Measurements from ENCODE around the gene AQP4.

AQP4 gene

DNA sequence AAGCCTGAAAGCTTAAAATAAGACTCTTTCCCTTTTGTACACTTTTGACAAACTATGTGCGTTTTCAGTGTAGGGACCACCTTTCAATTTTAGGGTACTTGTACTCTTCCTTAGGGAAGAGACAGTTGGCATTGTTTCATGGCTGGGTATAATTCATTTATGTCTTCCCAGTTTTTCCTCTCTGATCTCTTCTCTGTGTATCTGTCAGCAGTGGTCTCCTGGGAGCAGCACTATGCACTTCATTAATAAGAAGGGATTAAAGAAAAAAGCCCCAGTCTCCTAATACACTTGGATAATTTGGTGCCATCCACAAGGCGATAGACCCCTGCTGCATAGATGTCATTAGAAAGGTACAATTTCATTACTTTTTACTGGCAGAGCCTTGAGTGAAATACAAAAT, 12.1 kb downstream of the AQP4 start:
- TF ChIP-seq, protein P1, sequence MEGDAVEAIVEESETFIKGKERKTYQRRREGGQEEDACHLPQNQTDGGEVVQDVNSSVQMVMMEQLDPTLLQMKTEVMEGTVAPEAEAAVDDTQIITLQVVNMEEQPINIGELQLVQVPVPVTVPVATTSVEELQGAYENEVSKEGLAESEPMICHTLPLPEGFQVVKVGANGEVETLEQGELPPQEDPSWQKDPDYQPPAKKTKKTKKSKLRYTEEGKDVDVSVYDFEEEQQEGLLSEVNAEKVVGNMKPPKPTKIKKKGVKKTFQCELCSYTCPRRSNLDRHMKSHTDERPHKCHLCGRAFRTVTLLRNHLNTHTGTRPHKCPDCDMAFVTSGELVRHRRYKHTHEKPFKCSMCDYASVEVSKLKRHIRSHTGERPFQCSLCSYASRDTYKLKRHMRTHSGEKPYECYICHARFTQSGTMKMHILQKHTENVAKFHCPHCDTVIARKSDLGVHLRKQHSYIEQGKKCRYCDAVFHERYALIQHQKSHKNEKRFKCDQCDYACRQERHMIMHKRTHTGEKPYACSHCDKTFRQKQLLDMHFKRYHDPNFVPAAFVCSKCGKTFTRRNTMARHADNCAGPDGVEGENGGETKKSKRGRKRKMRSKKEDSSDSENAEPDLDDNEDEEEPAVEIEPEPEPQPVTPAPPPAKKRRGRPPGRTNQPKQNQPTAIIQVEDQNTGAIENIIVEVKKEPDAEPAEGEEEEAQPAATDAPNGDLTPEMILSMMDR (IDR thresholded peaks at IDR 0.05; ENCODE audit: low read depth, low read length, missing control alignments), result no peak
- H3K4me3 ChIP-seq (replicated peaks; ENCODE audit: low read depth, low read length), result no peak overlapping the region
- no peak for DNase-seq (ENCODE audit: extremely low read depth, low read depth)

DNA sequence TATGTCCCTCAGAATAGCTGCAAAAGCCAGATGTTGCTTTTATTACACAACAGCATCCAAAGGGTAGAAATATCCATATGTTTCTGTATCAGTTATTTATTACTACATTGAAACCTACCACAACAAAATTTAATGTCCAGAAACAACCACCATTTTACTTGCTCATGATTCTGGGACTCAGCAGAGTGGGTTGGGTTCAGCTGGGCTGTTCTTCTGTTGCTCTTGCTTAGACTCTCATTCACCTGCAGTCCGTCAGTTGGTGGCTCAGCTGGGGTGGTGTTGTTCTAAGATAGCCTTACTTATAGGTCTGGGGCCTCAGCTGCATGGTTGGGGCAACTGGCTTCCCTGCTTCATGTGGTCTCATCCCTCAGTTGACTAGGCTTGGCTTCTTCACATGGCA, 21.7 kb downstream of the AQP4 start:
- TF ChIP-seq, protein P1 (IDR thresholded peaks at IDR 0.05; ENCODE audit: low read depth, low read length, missing control alignments), result no peak
- no peak for DNase-seq (ENCODE audit: extremely low read depth, low read depth)
- no peak overlapping the region for H3K4me3 ChIP-seq (replicated peaks; ENCODE audit: low read depth, low read length)

DNA sequence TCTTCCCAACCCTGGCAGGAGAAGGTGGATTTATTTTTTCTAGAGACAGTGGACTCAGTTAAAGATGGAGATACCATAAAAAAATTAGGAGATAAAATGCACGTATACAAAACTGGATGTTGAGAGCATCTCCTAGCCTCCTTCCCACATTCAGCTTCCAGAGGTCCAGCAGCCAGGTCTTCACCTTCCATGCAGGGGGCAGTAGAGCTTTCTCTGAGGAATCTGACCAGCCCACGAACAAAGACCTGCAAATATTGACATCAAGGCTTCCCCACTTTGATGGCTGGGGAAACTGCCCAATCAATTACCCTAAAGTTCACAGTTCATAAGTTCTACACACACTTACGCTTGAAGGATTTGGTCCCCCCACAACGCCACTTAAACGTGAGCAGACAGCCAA, 24.5 kb downstream of the AQP4 start:
- H3K4me3 ChIP-seq (replicated peaks; ENCODE audit: low read depth, low read length), result no peak overlapping the region
- TF ChIP-seq, protein P1 (IDR thresholded peaks at IDR 0.05; ENCODE audit: low read depth, low read length, missing control alignments), result no peak
- DNase-seq (ENCODE audit: extremely low read depth, low read depth), result no peak

DNA sequence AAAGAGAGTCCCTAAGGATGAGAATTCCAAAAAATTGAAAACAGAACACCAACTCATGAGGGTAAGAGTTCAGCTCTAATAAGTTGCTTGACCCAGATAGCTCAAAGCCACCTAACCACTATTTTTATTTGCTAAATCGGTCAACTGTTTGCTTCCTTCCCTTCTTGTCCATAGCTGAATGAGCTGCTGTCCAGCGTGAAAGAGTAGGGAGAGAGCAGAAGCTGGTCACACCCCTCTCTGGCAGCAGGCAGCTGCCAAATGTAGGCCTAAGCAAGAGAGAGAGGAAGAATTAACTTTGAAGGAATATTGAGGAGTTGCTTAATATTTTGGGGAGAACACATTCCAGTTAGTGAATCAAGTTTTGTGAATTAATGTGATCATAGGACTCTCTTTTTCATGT, 25.9 kb downstream of the AQP4 start:
- H3K4me3 ChIP-seq (replicated peaks; ENCODE audit: low read depth, low read length), result no peak overlapping the region
- TF ChIP-seq, protein P1 (IDR thresholded peaks at IDR 0.05; ENCODE audit: low read depth, low read length, missing control alignments), result no peak
- DNase-seq (ENCODE audit: extremely low read depth, low read depth), result no peak

DNA sequence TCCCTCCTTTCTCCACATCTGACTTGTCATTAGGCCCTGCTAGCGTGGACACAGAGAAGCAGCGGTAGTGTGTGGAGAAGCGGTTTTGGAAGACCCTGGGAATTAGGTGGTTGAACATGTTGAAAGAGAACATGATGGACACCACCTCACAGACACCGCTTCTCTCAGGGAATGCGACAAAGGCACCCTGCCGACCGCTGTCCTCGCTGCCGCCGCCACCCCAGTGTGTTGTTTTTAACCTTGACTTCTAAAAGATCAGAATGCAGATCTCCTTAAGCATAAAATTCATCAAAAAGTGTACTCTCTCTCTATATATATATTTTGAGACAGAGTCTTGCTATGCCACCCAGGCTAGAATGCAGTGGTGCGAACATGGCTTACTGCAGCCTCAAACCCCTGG, 33.2 kb downstream of the AQP4 start:
- H3K4me3 ChIP-seq (replicated peaks; ENCODE audit: low read depth, low read length), result no peak overlapping the region
- no peak for DNase-seq (ENCODE audit: extremely low read depth, low read depth)
- TF ChIP-seq, protein P1 (IDR thresholded peaks at IDR 0.05; ENCODE audit: low read depth, low read length, missing control alignments), result no peak

DNA sequence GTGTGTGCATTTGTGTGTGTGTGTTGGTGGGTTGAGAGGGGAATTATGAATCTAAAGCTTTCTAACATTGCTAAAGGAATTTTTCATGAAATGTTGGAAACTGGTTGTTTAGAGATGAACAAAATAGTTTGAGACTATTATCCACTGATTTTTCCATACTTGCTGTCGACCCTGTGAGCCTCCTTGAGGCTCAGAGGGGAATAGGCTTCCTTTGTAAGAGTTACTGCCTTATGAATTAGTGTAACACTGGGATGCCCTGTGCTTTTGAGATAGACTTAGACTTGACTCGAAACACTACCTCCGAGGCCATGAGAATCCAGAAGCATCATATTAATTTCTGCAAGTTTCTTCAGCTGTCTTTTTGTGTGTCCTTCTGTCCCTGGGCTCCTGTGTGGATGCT, 37.9 kb downstream of the AQP4 start:
- no peak overlapping the region for H3K4me3 ChIP-seq (replicated peaks; ENCODE audit: low read depth, low read length)
- no peak for DNase-seq (ENCODE audit: extremely low read depth, low read depth)
- TF ChIP-seq, protein P1 (IDR thresholded peaks at IDR 0.05; ENCODE audit: low read depth, low read length, missing control alignments), result no peak

DNA sequence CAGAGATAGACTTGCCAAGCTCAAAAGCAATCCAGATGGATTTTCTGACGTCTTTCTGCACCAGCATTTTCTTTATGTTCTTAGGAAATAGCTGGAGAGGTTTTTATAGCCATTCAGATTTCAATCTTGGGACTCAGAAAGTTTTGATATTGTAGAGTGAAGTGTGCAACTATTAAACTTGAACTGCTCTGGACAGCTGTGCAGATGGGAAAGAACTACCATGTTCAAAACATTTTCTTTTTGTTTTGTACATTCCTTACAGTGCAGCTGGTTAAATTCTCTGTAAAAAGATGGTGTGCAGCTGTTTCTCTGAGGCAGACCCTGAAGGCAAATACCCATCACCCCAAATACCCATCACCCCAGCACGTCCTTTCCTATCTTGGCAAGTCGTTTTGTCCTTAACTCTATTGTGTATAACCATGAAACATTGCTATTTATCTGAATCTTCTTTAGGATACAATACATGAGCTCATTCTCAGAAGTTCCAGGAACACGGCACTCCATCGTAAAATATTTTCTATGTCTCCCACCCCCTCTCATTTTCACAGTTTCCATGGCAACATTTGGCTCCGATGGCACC, 38.8 kb downstream of the AQP4 start:
- TF ChIP-seq, protein P1 (IDR thresholded peaks at IDR 0.05; ENCODE audit: low read depth, low read length, missing control alignments), result no peak
- H3K4me3 ChIP-seq (replicated peaks; ENCODE audit: low read depth, low read length), result no peak overlapping the region
- DNase-seq (ENCODE audit: extremely low read depth, low read depth), result no peak
